ENCODE data around the gene HS6ST1. TPM values are rescaled to one million over a fixed set of nuclear protein-coding genes. Genes with fewer than 3 reads are reported as not detected.

Gene HS6ST1
- total RNA-seq, 4 donors from 2014 or later, result 11.2 to 32.2 (median 14.7) TPM

- no peak for TF ChIP-seq CTCF (IDR thresholded peaks at IDR 0.05; ENCODE audit: low read depth)
These were observed 29.3 kb upstream of the HS6ST1 start for GRCh38 chr2:128347701-128348539.

DNA sequence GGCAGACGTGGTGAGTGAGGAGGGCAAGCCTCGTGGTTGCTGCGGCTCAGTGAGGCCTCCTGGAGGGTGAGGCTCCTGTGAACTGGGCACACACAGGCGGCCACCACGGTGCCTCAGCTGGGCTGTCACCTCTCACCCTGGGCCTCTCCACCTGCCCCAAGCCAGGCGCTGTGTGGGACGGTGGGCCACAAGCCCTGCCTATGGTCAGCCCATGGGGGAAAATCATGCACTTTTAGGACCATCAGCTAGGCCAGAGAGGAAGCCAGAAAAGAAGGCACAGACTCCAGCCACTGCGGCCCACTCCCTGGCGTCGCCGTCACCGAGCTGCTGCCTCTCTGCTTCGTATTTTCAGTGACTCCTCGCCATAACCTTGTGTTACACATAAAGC is 28.5 kb upstream of the HS6ST1 start:
- no peak for TF ChIP-seq CTCF (IDR thresholded peaks at IDR 0.05; ENCODE audit: low read depth)

DNA sequence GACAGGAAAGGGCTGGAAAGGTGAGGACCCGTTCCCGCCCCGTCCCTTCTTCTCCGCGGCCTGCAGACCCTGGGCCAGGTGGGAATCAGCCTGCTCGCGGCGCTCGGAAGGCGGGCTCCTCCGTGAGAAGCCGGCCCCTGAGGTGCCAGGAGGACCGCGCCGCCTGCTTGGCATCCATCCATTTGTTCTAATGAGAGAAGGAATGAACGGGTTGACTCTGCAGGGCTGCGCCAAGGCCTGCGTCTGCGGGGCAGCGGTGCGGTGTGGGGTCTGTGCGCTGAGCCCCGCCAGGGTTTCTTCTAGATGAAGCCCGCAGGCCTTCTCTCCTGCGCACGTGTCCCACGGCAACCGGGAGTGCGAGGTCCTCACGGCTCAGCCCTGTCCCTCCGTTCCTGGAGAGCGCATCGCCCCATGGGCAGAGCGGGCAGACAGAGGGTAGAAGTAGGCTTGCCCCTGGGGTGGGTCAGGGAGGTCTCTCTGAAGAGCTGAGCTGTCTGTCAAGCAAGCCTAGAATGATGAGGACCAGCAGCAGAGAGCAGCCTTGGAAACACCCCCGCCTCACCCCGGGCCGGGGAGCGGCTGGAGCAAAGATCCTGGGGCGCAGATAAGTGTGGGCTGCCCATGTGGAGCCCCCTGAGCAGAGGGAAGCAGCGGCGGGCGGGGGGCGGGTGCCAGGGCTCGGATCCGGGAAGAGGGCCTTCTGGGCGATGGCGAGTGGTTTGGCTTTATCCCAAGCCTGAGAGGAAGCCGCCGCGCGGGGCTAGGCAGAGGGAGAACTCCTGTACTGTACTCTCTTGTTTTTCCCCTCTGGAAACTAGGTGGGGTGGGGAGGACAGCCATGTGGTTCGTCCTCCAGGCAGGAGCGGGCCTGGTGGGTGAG is 27.9 kb upstream of the HS6ST1 start:
- TF ChIP-seq CTCF (IDR thresholded peaks at IDR 0.05; ENCODE audit: low read depth), result no peak

DNA sequence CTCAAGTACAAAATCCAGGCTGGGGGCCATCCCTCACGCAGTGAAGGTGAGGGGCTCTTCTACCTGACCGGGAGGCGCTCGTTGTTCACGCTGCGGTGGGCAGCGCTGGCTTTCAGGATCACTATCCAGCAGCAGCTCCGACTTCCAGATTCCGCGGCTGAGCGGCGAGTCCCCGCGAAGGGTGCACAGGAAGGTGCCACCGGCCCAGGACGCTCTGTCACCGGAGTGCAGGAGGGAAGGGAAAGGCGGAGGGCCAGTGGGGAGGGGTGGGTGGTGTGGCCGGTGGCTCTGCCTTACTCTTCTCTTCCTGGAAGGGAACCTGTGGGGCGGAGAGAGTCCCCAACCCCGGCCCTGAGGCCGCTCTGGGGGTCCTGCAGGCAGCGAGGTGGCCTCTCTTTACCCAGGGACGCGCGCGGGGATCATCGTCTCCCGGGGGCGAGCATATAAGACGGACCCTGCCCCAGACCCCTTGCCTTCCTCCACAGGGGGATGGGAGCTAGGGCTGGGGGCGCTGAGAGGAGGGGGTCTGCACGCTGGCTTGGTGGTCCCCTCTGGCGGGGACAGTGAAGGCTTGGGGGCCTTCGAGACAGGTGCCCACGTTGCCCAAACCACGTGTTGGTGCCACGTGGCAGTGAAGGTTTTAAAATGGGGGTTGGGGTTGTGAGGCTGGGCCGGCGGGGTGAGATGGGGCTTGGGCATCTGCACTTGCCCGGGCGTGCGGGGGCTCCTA is 26.9 kb upstream of the HS6ST1 start:
- no peak for TF ChIP-seq CTCF (IDR thresholded peaks at IDR 0.05; ENCODE audit: low read depth)

DNA sequence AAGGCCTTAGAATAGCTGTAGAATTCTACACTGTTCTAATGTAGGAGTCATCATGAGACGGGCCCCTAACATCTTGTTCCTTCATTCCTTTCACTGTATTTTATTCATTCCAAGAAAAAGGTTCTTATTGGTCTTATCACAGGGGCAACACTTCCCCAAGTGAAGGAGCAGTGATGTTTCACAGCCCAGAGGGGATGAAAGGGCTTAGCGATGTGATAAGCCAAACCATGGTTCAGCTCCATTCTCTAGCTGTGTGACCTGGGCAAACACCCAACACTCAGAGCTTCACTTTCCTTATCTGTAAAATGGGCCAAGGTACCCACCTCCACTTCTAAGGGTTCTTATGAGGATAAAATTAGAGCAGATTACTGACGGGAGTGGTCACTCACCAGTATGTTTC is 25.4 kb upstream of the HS6ST1 start:
- TF ChIP-seq CTCF (IDR thresholded peaks at IDR 0.05; ENCODE audit: low read depth), result no peak

GRCh38 chr2:128343459-128343858 is 24.8 kb upstream of the HS6ST1 start:
- no peak for TF ChIP-seq CTCF (IDR thresholded peaks at IDR 0.05; ENCODE audit: low read depth)
